ENCODE data around the gene DVL2.

The DVL2 gene

GRCh38 chr17:7260651-7261378 lies 26.5 kb upstream of the DVL2 start:
- TF ChIP-seq CTCF (conservative IDR thresholded peaks at IDR 0.05), result no peak
- peak overlapping the region; percentile 91 for H3K27ac ChIP-seq

DNA sequence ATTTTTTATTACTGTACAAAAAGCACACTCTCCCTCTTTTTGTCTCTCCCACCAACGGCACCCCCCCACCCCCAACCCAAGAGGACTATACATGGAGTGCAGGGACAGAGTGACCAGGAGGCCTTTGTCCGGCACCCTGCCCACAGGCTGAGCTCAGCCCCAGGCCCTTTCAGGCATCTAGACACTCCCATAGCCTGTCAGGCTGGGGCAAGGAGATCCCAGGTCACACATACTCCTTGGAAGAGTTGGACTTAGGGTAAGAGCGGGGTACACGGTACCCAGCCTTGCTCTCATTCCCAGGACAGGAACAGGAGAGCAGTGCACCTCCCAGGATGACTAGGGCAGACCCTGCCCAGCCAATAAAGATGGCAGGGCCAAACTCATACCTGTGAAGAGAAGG lies 25.8 kb upstream of the DVL2 start:
- H3K27ac ChIP-seq, result peak overlapping the region; percentile 91
- TF ChIP-seq CTCF (conservative IDR thresholded peaks at IDR 0.05), result no peak

GRCh38 chr17:7259555-7259889 lies 25.2 kb upstream of the DVL2 start:
- peak overlapping the region; percentile 21; the same call in 1 of the 2 replicates for H3K27ac ChIP-seq
- no peak for TF ChIP-seq CTCF (conservative IDR thresholded peaks at IDR 0.05)

GRCh38 chr17:7258731-7259554 lies 24.6 kb upstream of the DVL2 start:
- H3K27ac ChIP-seq, result peak overlapping the region; percentile 21; the same call in 1 of the 2 replicates
- no peak for TF ChIP-seq CTCF (conservative IDR thresholded peaks at IDR 0.05)

GRCh38 chr17:7256766-7257456 lies 22.6 kb upstream of the DVL2 start:
- TF ChIP-seq CTCF (conservative IDR thresholded peaks at IDR 0.05), result no peak
- H3K27ac ChIP-seq, result no peak overlapping the region

- TF ChIP-seq CTCF (conservative IDR thresholded peaks at IDR 0.05), result no peak
- H3K27ac ChIP-seq, result peak overlapping the region; percentile 91
These were observed 20.2 kb upstream of the DVL2 start for GRCh38 chr17:7254511-7254910.

DNA sequence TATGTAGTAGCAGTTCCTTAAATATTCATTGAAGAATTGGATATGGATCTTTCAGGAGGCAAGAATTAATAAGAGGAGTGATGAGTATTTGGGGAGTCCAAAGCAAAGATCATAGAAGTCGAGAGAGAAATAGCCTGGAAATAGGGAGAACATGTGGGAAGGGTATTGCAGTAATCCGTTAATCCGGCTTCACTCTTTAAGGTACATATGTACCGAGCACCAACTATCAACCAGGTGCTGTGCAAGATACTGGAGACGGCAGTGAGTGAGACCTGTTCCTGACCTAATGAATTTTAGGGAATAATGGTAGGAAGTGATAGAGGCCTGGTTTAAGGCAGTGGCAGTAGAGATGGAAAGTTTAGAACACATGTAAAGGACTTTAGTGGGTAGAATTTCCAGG lies 18.8 kb upstream of the DVL2 start:
- TF ChIP-seq CTCF (conservative IDR thresholded peaks at IDR 0.05), result no peak
- H3K27ac ChIP-seq, result peak overlapping the region; percentile 91

Data from VCaP (cell line).